BJ (cell line): ENCODE measurements around the gene BMP10. TPM values are rescaled to one million over a fixed set of nuclear protein-coding genes. Genes with fewer than 3 reads are reported as not detected.

Source experiments
- CTCF ChIA-PET: fragments of 350-600 bp; formaldehyde crosslinking; extraction: SDS; loops from one replicate; lab custom pipeline; 2021; ENCODE audit warnings: antibody characterized with exemption, inconsistent platforms; lab: Yijun Ruan, JAX
- POLR2A ChIA-PET: fragments of 300-600 bp; sonication (Branson Sonifier 250); formaldehyde crosslinking; extraction: SDS; loops from one replicate; lab custom pipeline; 2021; ENCODE audit warnings: antibody characterized with exemption; lab: Charles Lee
- DNase-seq: peaks from one replicate; pipeline ENCODE4 v3.0.0-alpha.2; 2011; ENCODE audit warnings: low read depth
- H3K27me3 ChIP-seq: 2 replicates; pipeline ENCODE4 v1.6.0; 2011; ENCODE audit warnings: low read length; ENCODE audit not compliant: control insufficient read depth, insufficient read depth
- H3K36me3 ChIP-seq: 2 replicates; pipeline ENCODE4 v1.5.1; 2011; ENCODE audit warnings: low read length; ENCODE audit not compliant: control insufficient read depth, insufficient read depth
- H3K4me3 ChIP-seq: 2 replicates; pipeline ENCODE4 v1.5.1; 2011; ENCODE audit warnings: low read depth, mild to moderate bottlenecking, control low read depth, low read length
- CTCF ChIP-seq: IDR thresholded peaks from 2 replicates; pipeline ENCODE4 v1.5.1; 2011; ENCODE audit warnings: low read depth, mild to moderate bottlenecking, control low read depth, inconsistent platforms, low read length, moderate library complexity; ENCODE audit not compliant: insufficient read depth
- polyA plus RNA-seq: library from polyadenylated mRNA; depleted of rRNA; stranded (reverse); fragments of >200 nt; gene quantifications from 2 replicates; pipeline ENCODE4 v1.2.3, GENCODE V29; 2011

Gene BMP10
- polyA plus RNA-seq, 1 experiment = not detected

GRCh38 chr2:68916226-68916625, 45.0 kb upstream of the BMP10 start:
- ChIA-PET CTCF (interaction anchor here (1.6 kb wide), 1 partner anchor 208 kb away, joined by 5 read pairs; no protein-coding TSS in a partner anchor), POLR2A (no interaction called here)
- Histone ChIP-seq H3K4me3 (no peak overlapping the region), H3K36me3 (no peaks in the 10 kb centered on the region), H3K27me3 (no peaks in the 10 kb centered on the region; the same call in 1 of the 2 replicates)
- TF ChIP-seq CTCF = no peak
- no peak for DNase-seq

GRCh38 chr2:68915393-68915792, 44.2 kb upstream of the BMP10 start:
- H3K36me3 ChIP-seq = no peaks in the 10 kb centered on the region
- TF ChIP-seq CTCF = no peak
- DNase-seq = no peak
- ChIA-PET POLR2A (no interaction called here), CTCF (interaction anchor here (1.3 to 3.0 kb wide), 3 partner anchors 10 to 207 kb away, joined by 3 to 20 read pairs (median 5); no protein-coding TSS in a partner anchor)
- H3K27me3 ChIP-seq = no peaks in the 10 kb centered on the region; the same call in 1 of the 2 replicates
- no peak overlapping the region for H3K4me3 ChIP-seq

GRCh38 chr2:68913359-68913758, 42.2 kb upstream of the BMP10 start:
- Histone ChIP-seq H3K4me3 (no peak overlapping the region), H3K36me3 (no peaks in the 10 kb centered on the region), H3K27me3 (no peaks in the 10 kb centered on the region; the same call in 1 of the 2 replicates)
- TF ChIP-seq CTCF = no peak
- ChIA-PET POLR2A (no interaction called here), CTCF (interaction anchor here (1.1 to 3.2 kb wide), 4 partner anchors 12 to 450 kb away, joined by 4 to 23 read pairs (median 12); no protein-coding TSS in a partner anchor)
- no peak for DNase-seq

GRCh38 chr2:68912732-68913131, 41.5 kb upstream of the BMP10 start:
- no peaks in the 10 kb centered on the region for H3K36me3 ChIP-seq
- H3K27me3 ChIP-seq = no peaks in the 10 kb centered on the region; the same call in 1 of the 2 replicates
- POLR2A ChIA-PET = no interaction called here
- DNase-seq = no peak
- TF ChIP-seq CTCF = no peak
- no peak overlapping the region for H3K4me3 ChIP-seq
- CTCF ChIA-PET = interaction anchor here (3.2 kb wide), 1 partner anchor 161 kb away, joined by 23 read pairs; no protein-coding TSS in a partner anchor

GRCh38 chr2:68912111-68912510, 40.9 kb upstream of the BMP10 start:
- TF ChIP-seq CTCF = no peak
- POLR2A ChIA-PET = no interaction called here
- CTCF ChIA-PET = interaction anchor here (1.0 to 3.2 kb wide), 4 partner anchors 11 to 203 kb away, joined by 3 to 23 read pairs (median 6); no protein-coding TSS in a partner anchor

More at GRCh38 chr2:68912111-68912510, 40.9 kb upstream of the BMP10 start:
- no peaks in the 10 kb centered on the region for H3K36me3 ChIP-seq
- no peak for DNase-seq
- H3K27me3 ChIP-seq = no peaks in the 10 kb centered on the region; the same call in 1 of the 2 replicates
- no peak overlapping the region for H3K4me3 ChIP-seq
